HFF-Myc (cell line): ENCODE measurements around the gene TCEAL4.

Source experiments
- DNase-seq: peaks from one replicate; pipeline ENCODE4 v3.0.0-alpha.2; 2011; ENCODE audit warnings: low read depth; ENCODE audit errors: extremely low read depth
- H3K4me3 ChIP-seq: replicated peaks from 2 replicates; pipeline ENCODE4 v1.5.1; 2011; ENCODE audit warnings: low read depth, mild to moderate bottlenecking, control low read depth, low read length
- CTCF ChIP-seq: IDR thresholded peaks from 2 replicates; pipeline ENCODE4 v1.5.1; 2012; ENCODE audit warnings: mild to moderate bottlenecking, low read depth, low read length, control low read depth; ENCODE audit errors: missing control alignments

Gene TCEAL4

DNA sequence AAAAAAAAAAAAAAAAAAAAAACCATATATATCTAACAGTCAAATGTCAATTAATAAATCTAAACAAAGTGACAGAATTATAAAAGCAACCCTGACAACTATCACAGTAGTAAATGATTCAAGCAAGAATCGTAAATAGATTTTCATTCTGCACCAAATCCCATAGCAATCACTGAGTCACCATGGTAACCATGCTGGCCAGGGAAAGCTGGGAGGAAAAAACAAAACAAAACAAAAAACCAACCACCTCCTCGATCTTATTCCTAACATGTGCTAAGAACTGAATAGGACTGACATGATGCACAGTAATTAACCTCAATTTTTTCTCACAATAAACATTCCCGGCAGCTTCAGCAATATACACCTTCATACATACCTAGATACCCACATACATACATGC lies 35.4 kb upstream of the TCEAL4 start:
- no peak for TF ChIP-seq CTCF
- DNase-seq = no peak
- no peak overlapping the region for H3K4me3 ChIP-seq

DNA sequence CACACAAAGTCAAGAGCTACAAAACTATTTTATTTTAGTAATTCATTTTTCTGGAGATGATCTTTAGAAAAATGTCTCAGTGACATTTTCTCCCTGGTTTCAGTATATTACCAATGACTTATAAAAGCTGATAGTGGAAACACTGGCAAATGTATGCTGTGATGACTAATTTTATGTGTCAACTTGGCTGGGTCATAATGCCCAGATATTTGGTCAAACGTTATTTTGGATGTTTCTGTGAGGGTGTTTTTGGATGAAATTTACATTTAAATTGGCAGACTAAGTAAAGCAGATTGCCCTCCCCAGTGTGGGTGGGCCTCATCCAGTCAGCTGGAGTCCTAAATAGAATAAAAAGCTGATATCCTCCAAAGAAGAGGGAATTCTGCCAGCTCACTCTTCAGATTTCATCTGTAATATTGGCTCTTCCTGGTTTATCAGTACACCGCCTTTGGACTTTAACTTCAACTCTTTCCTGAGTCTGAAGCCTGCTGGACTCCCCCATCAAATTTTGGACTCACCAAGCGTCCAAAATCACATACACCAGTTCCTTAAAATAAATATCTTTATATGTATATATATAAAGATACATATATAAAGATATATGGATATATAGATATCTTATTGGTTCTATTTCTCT lies 34.8 kb upstream of the TCEAL4 start:
- DNase-seq = no peak
- H3K4me3 ChIP-seq = no peak overlapping the region
- no peak for TF ChIP-seq CTCF

- no peak overlapping the region for H3K4me3 ChIP-seq
- TF ChIP-seq CTCF = no peak
- DNase-seq = no peak
Measured at GRCh38 chrX:103552236-103552635, 33.1 kb upstream of the TCEAL4 start.

GRCh38 chrX:103554687-103555424 lies 30.5 kb upstream of the TCEAL4 start:
- peak overlapping the region; percentile 54 for H3K4me3 ChIP-seq
- DNase-seq = peak; percentile 41

DNA sequence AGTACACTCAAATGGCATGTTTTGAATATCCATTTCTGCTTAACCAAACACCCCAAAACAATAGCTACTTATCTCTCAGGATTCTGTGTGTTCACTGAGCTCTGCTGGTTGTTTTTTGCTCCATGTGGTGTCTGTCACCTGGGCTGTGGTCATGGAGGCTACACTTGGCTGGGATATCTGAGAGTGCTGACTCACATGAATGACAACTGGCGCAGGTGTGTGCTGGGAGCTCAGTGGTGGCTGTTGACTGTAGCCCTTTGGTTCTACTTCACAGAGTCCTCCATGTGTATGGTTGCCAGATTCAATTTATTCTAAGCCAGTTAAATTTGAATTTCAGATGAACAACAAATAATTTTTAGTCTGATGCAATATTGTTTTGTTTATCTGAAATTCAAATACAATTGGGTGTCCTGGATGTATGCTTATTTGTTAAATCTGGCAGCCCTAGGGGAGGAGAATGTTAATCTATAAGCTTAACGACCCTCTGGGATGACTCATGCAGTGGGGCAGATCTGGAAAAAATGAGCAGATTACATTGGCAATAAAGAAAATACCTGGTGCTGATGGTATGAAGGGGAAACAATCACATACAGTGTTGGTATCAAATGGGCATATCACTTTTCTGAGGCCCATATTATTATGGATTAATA lies 28.2 kb upstream of the TCEAL4 start:
- TF ChIP-seq CTCF = no peak
- DNase-seq = no peak
- no peak overlapping the region for H3K4me3 ChIP-seq

More at GRCh38 chrX:103554687-103555424, 30.5 kb upstream of the TCEAL4 start:
- TF ChIP-seq CTCF = no peak

DNA sequence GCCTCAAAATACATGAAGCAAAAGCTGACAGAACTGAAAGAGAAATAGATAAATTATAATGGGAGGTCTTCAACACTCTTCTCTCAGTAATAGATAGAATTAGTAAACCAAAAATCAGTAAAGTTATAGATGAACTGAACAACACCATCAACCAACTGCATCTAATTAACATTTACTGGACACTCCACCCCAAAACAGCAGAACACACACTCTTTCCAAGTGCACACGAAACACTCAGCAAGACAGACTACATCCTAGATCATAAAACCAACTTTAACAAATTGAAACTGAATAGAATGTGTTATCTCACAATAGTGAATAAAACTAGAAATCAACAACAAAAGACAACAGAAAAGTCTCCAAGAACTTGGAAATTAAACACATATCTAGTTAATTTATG lies 25.1 kb upstream of the TCEAL4 start:
- DNase-seq = no peak
- H3K4me3 ChIP-seq = no peak overlapping the region
- no peak for TF ChIP-seq CTCF
